Gastroesophageal sphincter (tissue), 4 donors: ENCODE measurements around the gene NRXN3. TPM values are rescaled to one million over a fixed set of nuclear protein-coding genes. Genes with fewer than 3 reads are reported as not detected.

Experiments
- ATAC-seq: fragments of 150-250 bp; one replicate; pipeline ENCODE4 v1.9.1; 2016; ENCODE audit warnings: mild to moderate bottlenecking, moderate library complexity
- H3K27ac ChIP-seq, 4 donors: fragments of 200-600 bp; sonication (generic) in 3 of 4; 1 replicate in 3 of 4; 2 replicates in 1 of 4; pipeline ENCODE4 v1.5.1; 2016 to 2019
- H3K27me3 ChIP-seq: fragments of 200-600 bp; sonication (generic); one replicate; pipeline ENCODE4 v1.5.1; 2019
- H3K36me3 ChIP-seq, 2 donors: fragments of 200-600 bp; sonication (generic); one replicate each; pipeline ENCODE4 v1.5.1; 2019; ENCODE audit warnings: control low read depth in 1 of 2
- H3K4me1 ChIP-seq, 3 donors: fragments of 200-600 bp; sonication (generic); 1 replicate in 2 of 3; 2 replicates in 1 of 3; pipeline ENCODE4 v1.5.1; 2016 to 2019; ENCODE audit warnings: control low read depth in 2 of 3
- H3K4me3 ChIP-seq, 2 donors: fragments of 200-600 bp; sonication (generic); one replicate each; pipeline ENCODE4 v1.5.1; 2019; ENCODE audit warnings: mild to moderate bottlenecking in 1 of 2, moderate library complexity in 1 of 2
- H3K9me3 ChIP-seq, 3 donors: fragments of 200-600 bp; sonication (generic); one replicate each; pipeline ENCODE4 v1.5.1; 2017 to 2019; ENCODE audit warnings: control low read depth in 2 of 3
- EP300 ChIP-seq: sonication (generic); formaldehyde crosslinking; IDR thresholded peaks from one replicate; pipeline ENCODE4 v1.6.1; 2017; ENCODE audit warnings: antibody characterized with exemption, mild to moderate bottlenecking
- POLR2A ChIP-seq, 2 donors: fragments of 450-650 bp; IDR thresholded peaks; one replicate each; pipeline ENCODE4 v1.6.1; 2017; ENCODE audit warnings: antibody characterized with exemption in 2 of 2, mild to moderate bottlenecking in 2 of 2, moderate library complexity in 1 of 2
- POLR2AphosphoS5 ChIP-seq: sonication (generic); formaldehyde crosslinking; IDR thresholded peaks from one replicate; pipeline ENCODE4 v1.6.1; 2017; ENCODE audit warnings: antibody characterized with exemption
- WGBS, 2 donors: methylation state at CpG; one replicate each; pipeline ENCODE4 v1.1.5; 2018; ENCODE audit warnings: low coverage in 1 of 2; 5-methylcytosine and 5-hydroxymethylcytosine counted together
- total RNA-seq, 4 donors: library from RNA; depleted of rRNA; stranded (reverse); fragments of >200 nt; gene quantifications; one replicate each; pipeline ENCODE4 v1.1.0, GENCODE V29; 2016
- TF ChIP-seq, protein P1 (sequence below), 4 experiments: fragments of 200-600 bp in 2 of 4; fragments of 450-650 bp in 2 of 4; sonication (generic) in 1 of 4; IDR thresholded peaks; one replicate each; pipeline ENCODE4 v1.5.1; 2017 to 2019; ENCODE audit warnings: antibody characterized with exemption in 4 of 4, mild to moderate bottlenecking in 2 of 4, moderate library complexity in 2 of 4

Gene NRXN3
- total RNA-seq, 4 donors from 2014 or later: 74.2 to 192 (median 98.2) TPM

GRCh38 chr14:79540394-79540793 lies 1370.2 kb downstream of the NRXN3 start:
- Histone ChIP-seq H3K4me3 (no peak overlapping the region), H3K27me3 (no peaks in the 10 kb centered on the region), H3K9me3 (no peaks in the 10 kb centered on the region), H3K4me1 (peaks cover 5 to 46% (median 12%) of the 10 kb centered on the region in 3 donors), H3K27ac (no peak overlapping the region), H3K36me3 (no peaks in the 10 kb centered on the region)
- WGBS, 2 donors: 73 to 92% methylated on average over 1 of the region's 1 CpG
- no peak for ATAC-seq
- TF ChIP-seq POLR2AphosphoS5: no peak
- no peak for TF ChIP-seq POLR2A (IDR thresholded peaks at IDR 0.05)
- TF ChIP-seq, protein P1, sequence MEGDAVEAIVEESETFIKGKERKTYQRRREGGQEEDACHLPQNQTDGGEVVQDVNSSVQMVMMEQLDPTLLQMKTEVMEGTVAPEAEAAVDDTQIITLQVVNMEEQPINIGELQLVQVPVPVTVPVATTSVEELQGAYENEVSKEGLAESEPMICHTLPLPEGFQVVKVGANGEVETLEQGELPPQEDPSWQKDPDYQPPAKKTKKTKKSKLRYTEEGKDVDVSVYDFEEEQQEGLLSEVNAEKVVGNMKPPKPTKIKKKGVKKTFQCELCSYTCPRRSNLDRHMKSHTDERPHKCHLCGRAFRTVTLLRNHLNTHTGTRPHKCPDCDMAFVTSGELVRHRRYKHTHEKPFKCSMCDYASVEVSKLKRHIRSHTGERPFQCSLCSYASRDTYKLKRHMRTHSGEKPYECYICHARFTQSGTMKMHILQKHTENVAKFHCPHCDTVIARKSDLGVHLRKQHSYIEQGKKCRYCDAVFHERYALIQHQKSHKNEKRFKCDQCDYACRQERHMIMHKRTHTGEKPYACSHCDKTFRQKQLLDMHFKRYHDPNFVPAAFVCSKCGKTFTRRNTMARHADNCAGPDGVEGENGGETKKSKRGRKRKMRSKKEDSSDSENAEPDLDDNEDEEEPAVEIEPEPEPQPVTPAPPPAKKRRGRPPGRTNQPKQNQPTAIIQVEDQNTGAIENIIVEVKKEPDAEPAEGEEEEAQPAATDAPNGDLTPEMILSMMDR (IDR thresholded peaks at IDR 0.05): no peak
- no peak for TF ChIP-seq EP300

GRCh38 chr14:79542121-79542520 lies 1371.9 kb downstream of the NRXN3 start:
- Histone ChIP-seq H3K36me3 (no peaks in the 10 kb centered on the region), H3K4me1 (peaks cover 5 to 46% (median 12%) of the 10 kb centered on the region in 3 donors), H3K27ac (peak overlapping the region in 1 of 4 donors; percentile 23), H3K9me3 (no peaks in the 10 kb centered on the region), H3K4me3 (no peak overlapping the region), H3K27me3 (no peaks in the 10 kb centered on the region)
- WGBS, 2 donors: 48 to 58% methylated on average over 3 of the region's 3 CpGs
- TF ChIP-seq EP300: no peak
- TF ChIP-seq POLR2A (IDR thresholded peaks at IDR 0.05): no peak
- no peak for TF ChIP-seq POLR2AphosphoS5
- TF ChIP-seq, protein P1 (IDR thresholded peaks at IDR 0.05): no peak
- peak; percentile 16 for ATAC-seq

- no peaks in the 10 kb centered on the region for H3K27me3 ChIP-seq
- H3K27ac ChIP-seq: peak overlapping the region in 2 of 4 donors; percentile 23 to 39
- no peak for ATAC-seq
- H3K4me3 ChIP-seq: no peak overlapping the region
- H3K9me3 ChIP-seq: no peaks in the 10 kb centered on the region
- no CpG with 5 or more reads among the region's 1 CpG for WGBS, 2 donors
- TF ChIP-seq POLR2A (IDR thresholded peaks at IDR 0.05) (no peak), EP300 (no peak), POLR2AphosphoS5 (no peak)
- TF ChIP-seq, protein P1 (IDR thresholded peaks at IDR 0.05): no peak
- no peaks in the 10 kb centered on the region for H3K36me3 ChIP-seq
- peaks cover 5 to 46% (median 12%) of the 10 kb centered on the region in 3 donors for H3K4me1 ChIP-seq
These were observed 1373.2 kb downstream of the NRXN3 start for GRCh38 chr14:79543348-79543747.

- WGBS, 2 donors: 60 to 82% methylated on average over 4 to 7 of the region's 7 CpGs
- no peak for TF ChIP-seq POLR2A (IDR thresholded peaks at IDR 0.05)
- TF ChIP-seq, protein P1 (IDR thresholded peaks at IDR 0.05): peak in 1 of 4 experiments; percentile 27
- Histone ChIP-seq H3K27ac (peak overlapping the region in 1 of 4 donors; percentile 5), H3K36me3 (no peaks in the 10 kb centered on the region), H3K4me1 (peaks cover 5 to 42% (median 12%) of the 10 kb centered on the region in 3 donors), H3K4me3 (no peak overlapping the region), H3K9me3 (no peaks in the 10 kb centered on the region), H3K27me3 (no peaks in the 10 kb centered on the region)
- no peak for ATAC-seq
These were observed 1374.0 kb downstream of the NRXN3 start for GRCh38 chr14:79543967-79544697.

GRCh38 chr14:79544698-79545070 lies 1374.5 kb downstream of the NRXN3 start:
- Histone ChIP-seq H3K36me3 (no peaks in the 10 kb centered on the region), H3K4me1 (peaks cover 5 to 37% (median 12%) of the 10 kb centered on the region in 3 donors), H3K9me3 (no peaks in the 10 kb centered on the region), H3K4me3 (no peak overlapping the region), H3K27ac (peak overlapping the region in 1 of 4 donors; percentile 5), H3K27me3 (no peaks in the 10 kb centered on the region)
- 8 to 14% methylated on average over 1 of the region's 1 CpG for WGBS, 2 donors
- ATAC-seq: no peak
- TF ChIP-seq POLR2AphosphoS5: no peak
- no peak for TF ChIP-seq EP300
- TF ChIP-seq POLR2A (IDR thresholded peaks at IDR 0.05): no peak
- TF ChIP-seq, protein P1 (IDR thresholded peaks at IDR 0.05): no peak
